WI38 (cell line): ENCODE results near the gene CDH23.

Source experiments
- H3K4me3 ChIP-seq: 2 replicates; pipeline ENCODE4 v1.5.1; 2011; ENCODE audit warnings: low read depth, mild to moderate bottlenecking, control low read depth, low read length
- TF ChIP-seq, protein P1 (sequence below): IDR thresholded peaks from 2 replicates; pipeline ENCODE4 v1.5.1; 2012; ENCODE audit warnings: low read depth, mild to moderate bottlenecking, control low read depth, low read length

The CDH23 gene

DNA sequence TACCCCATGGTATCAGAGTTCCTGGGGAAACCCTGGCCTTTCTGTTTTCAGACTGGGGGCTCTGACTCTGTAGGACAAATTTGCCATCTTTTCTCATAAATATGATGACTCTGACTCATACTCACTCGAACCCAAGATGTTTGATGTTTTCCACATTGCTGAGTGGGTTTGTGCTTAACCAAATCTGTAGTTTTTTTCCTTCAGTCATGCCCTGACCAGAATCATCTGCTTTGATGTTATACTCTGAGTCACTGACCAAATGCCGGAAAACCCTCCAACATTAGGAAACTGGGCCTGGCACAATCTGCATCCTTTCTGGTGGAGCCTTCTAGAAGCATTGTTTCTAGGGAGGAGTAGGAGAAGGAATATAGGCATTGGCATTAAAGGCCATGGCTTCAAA is 204.1 kb downstream of the CDH23 start:
- TF ChIP-seq, protein P1, sequence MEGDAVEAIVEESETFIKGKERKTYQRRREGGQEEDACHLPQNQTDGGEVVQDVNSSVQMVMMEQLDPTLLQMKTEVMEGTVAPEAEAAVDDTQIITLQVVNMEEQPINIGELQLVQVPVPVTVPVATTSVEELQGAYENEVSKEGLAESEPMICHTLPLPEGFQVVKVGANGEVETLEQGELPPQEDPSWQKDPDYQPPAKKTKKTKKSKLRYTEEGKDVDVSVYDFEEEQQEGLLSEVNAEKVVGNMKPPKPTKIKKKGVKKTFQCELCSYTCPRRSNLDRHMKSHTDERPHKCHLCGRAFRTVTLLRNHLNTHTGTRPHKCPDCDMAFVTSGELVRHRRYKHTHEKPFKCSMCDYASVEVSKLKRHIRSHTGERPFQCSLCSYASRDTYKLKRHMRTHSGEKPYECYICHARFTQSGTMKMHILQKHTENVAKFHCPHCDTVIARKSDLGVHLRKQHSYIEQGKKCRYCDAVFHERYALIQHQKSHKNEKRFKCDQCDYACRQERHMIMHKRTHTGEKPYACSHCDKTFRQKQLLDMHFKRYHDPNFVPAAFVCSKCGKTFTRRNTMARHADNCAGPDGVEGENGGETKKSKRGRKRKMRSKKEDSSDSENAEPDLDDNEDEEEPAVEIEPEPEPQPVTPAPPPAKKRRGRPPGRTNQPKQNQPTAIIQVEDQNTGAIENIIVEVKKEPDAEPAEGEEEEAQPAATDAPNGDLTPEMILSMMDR: no peak
- no peak overlapping the region for H3K4me3 ChIP-seq

GRCh38 chr10:71601273-71601672 is 204.6 kb downstream of the CDH23 start:
- TF ChIP-seq, protein P1: no peak
- H3K4me3 ChIP-seq: no peak overlapping the region

DNA sequence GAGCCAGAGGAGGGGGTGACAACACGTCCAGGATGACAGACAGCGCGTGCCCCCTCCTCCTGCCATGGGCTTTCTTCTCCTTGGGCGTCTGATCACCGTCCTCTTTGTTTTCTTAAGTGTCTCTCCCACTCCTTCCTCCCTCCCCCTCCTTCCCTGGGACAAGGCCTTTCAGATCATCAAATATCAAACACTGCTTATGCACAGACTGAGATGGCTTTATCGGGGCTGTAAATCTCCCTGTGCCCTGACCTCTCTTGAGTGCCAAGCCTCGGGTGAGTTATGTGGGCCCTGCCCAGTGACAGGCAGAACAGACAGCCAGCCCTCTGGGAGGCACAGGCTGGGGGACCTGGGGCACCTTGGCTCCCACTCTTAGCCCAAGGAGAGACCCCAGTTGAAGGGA is 206.4 kb downstream of the CDH23 start:
- TF ChIP-seq, protein P1: no peak
- H3K4me3 ChIP-seq: no peak overlapping the region

GRCh38 chr10:71603754-71604153 is 207.0 kb downstream of the CDH23 start:
- TF ChIP-seq, protein P1: no peak
- no peak overlapping the region for H3K4me3 ChIP-seq

DNA sequence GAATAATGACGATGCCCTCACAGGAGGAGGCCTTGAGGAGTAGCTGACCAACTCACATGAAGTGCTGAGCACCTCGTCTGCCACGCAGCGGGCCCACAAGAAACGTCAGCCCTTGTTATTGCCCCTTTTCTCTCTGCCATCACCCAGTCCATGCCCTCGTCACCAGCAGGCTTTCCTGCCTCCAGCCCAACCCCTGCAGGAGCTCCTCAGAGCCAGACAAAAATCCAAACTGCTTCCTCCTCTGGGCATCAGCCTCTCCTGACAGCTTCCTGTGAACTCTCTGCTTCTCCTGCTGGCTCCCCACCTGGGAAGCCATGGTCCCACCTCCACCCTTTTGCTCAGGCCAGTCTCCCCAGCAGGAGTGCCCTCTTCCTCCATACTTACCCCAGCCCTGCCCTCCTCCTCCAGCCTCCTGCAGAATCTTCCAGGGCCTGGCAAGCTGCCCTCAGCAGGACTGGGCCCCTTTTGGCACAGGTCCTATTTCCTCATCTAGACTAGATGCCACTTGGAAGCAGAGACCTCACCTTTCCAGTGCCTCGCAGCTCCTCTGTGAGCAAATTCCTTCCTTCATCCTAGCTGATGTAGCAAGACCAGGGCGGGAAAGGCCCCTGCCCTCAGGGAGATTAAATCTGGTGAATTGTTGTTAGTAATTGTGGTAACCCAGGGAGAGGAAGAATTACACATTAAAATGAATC is 207.8 kb downstream of the CDH23 start:
- no peak overlapping the region for H3K4me3 ChIP-seq
- TF ChIP-seq, protein P1: no peak

- H3K4me3 ChIP-seq: no peak overlapping the region
- TF ChIP-seq, protein P1: no peak
Observed at GRCh38 chr10:71605263-71605962, 208.7 kb downstream of the CDH23 start.
